Fibroblast of lung (primary cell): ENCODE measurements around the gene PAK1IP1. TPM values are rescaled to one million over a fixed set of nuclear protein-coding genes. Genes with fewer than 3 reads are reported as not detected.
"Not testable (repeated sequence)": the region's sequence is repeated elsewhere in the genome, so short reads cannot be mapped to it uniquely, and the experiment has no call there.

Experiments
- DNase-seq, 2 donors: peaks; one replicate each; pipeline versions ENCODE4 v3.0.0 to v3.0.0-alpha.2; 2010; ENCODE audit warnings: low read depth in 2 of 2
- H2AFZ ChIP-seq: 2 replicates; pipeline ENCODE4 v1.5.1; 2012; ENCODE audit warnings: low read length, control low read depth, inconsistent platforms
- H3K27ac ChIP-seq: 2 replicates; pipeline ENCODE4 v1.5.1; 2011; ENCODE audit warnings: low read length, control low read depth; ENCODE audit not compliant: insufficient read depth
- H3K27me3 ChIP-seq: 2 replicates; pipeline ENCODE4 v1.5.1; 2011; ENCODE audit warnings: mild to moderate bottlenecking, low read length; ENCODE audit not compliant: control insufficient read depth, insufficient read depth
- H3K36me3 ChIP-seq: 2 replicates; pipeline ENCODE4 v1.5.1; 2011; ENCODE audit warnings: low read length; ENCODE audit not compliant: control insufficient read depth, insufficient read depth
- H3K4me1 ChIP-seq: 2 replicates; pipeline ENCODE4 v1.5.1; 2011; ENCODE audit warnings: low read length; ENCODE audit not compliant: control insufficient read depth, insufficient read depth; ENCODE audit errors: extremely low read depth
- H3K4me2 ChIP-seq: 2 replicates; pipeline ENCODE4 v1.5.1; 2011; ENCODE audit warnings: low read length, control low read depth; ENCODE audit not compliant: insufficient read depth; ENCODE audit errors: extremely low read depth
- H3K4me3 ChIP-seq, 4 experiments: fragments of 200-600 bp in 1 of 4; sonication (generic) in 1 of 4; replicated peaks in 1 of 4; 2 replicates each; pipeline ENCODE4 v1.5.1; 2011 to 2016; ENCODE audit warnings: low read length in 4 of 4, low read depth in 3 of 4, mild to moderate bottlenecking in 3 of 4, control low read depth in 2 of 4, inconsistent platforms in 1 of 4, mixed read lengths in 1 of 4; ENCODE audit not compliant: insufficient read depth in 1 of 4; ENCODE audit errors: control extremely low read depth in 1 of 4
- H3K79me2 ChIP-seq: 2 replicates; pipeline ENCODE4 v1.5.1; 2012; ENCODE audit warnings: mild to moderate bottlenecking, low read length, inconsistent platforms; ENCODE audit not compliant: control insufficient read depth, insufficient read depth
- H3K9ac ChIP-seq: 2 replicates; pipeline ENCODE4 v1.5.1; 2011; ENCODE audit warnings: mild to moderate bottlenecking, low read length, control low read depth; ENCODE audit not compliant: insufficient read depth
- H3K9me3 ChIP-seq: 2 replicates; pipeline ENCODE4 v1.5.1; 2012; ENCODE audit warnings: low read depth, low read length; ENCODE audit not compliant: control insufficient read depth, insufficient read depth
- H4K20me1 ChIP-seq: 2 replicates; pipeline ENCODE4 v1.5.1; 2011; ENCODE audit warnings: low read length; ENCODE audit not compliant: control insufficient read depth, insufficient read depth; ENCODE audit errors: extremely low read depth
- EZH2 ChIP-seq: IDR thresholded peaks from 2 replicates; pipeline ENCODE4 v1.5.1; 2012; ENCODE audit warnings: low read length, control low read depth, mild to moderate bottlenecking; ENCODE audit errors: missing control alignments
- polyA plus RNA-seq, 2 donors: library from polyadenylated mRNA; depleted of rRNA in 1 of 2; stranded (reverse) in 1 of 2; unstranded in 1 of 2; fragments of >200 nt; gene quantifications; 2 replicates each; pipeline ENCODE4 v1.2.1, GENCODE V29; 2011 to 2012; ENCODE audit warnings: missing spikeins in 1 of 2
- total RNA-seq: library from RNA; depleted of rRNA; stranded (reverse); fragments of >200 nt; gene quantifications from 2 replicates; pipeline ENCODE4 v1.2.1, GENCODE V29; 2014
- TF ChIP-seq, protein P1 (sequence below), 2 donors: IDR thresholded peaks in 1 of 2; conservative IDR thresholded peaks in 1 of 2; 1 replicate in 1 of 2; 2 replicates in 1 of 2; pipeline ENCODE4 v1.5.1; 2011 to 2012; ENCODE audit warnings: low read length in 2 of 2, control low read depth in 1 of 2, inconsistent platforms in 1 of 2, low read depth in 1 of 2, mild to moderate bottlenecking in 1 of 2

PAK1IP1 gene
- total and polyA plus RNA-seq, 2 donors (not counting 1 experiment from before 2014, with no cell fraction given) = 16.3 to 27.3 TPM

DNA sequence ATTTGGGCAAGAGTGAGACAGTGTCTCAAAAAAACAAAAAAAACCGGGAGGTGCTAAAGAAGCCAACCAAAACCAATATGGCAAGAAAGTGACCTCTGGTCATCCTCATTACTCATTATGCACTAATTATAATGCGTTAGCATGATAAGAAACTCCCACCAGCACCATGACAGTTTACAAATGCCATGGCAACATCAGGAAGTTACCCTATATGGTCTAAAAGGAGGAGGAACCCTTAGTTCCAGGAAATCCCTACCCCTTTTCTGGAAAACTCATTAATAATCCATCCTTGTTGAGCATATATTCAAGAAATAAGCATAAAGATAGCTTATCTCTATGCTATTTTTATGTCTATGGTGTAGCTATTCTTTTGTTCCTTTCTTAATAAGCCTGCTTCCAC is 32.0 kb upstream of the PAK1IP1 start:
- Histone ChIP-seq H3K9ac (no peak overlapping the region), H3K79me2 (no peaks in the 10 kb centered on the region), H2AFZ (no peak overlapping the region), H4K20me1 (no peaks in the 10 kb centered on the region), H3K4me1 (no peaks in the 10 kb centered on the region), H3K27me3 (no peaks in the 10 kb centered on the region), H3K9me3 (no peaks in the 10 kb centered on the region), H3K36me3 (no peaks in the 10 kb centered on the region), H3K4me3 (no peak overlapping the region), H3K27ac (no peak overlapping the region), H3K4me2 (no peak overlapping the region)
- no peak for DNase-seq
- no peak for TF ChIP-seq EZH2
- TF ChIP-seq, protein P1, sequence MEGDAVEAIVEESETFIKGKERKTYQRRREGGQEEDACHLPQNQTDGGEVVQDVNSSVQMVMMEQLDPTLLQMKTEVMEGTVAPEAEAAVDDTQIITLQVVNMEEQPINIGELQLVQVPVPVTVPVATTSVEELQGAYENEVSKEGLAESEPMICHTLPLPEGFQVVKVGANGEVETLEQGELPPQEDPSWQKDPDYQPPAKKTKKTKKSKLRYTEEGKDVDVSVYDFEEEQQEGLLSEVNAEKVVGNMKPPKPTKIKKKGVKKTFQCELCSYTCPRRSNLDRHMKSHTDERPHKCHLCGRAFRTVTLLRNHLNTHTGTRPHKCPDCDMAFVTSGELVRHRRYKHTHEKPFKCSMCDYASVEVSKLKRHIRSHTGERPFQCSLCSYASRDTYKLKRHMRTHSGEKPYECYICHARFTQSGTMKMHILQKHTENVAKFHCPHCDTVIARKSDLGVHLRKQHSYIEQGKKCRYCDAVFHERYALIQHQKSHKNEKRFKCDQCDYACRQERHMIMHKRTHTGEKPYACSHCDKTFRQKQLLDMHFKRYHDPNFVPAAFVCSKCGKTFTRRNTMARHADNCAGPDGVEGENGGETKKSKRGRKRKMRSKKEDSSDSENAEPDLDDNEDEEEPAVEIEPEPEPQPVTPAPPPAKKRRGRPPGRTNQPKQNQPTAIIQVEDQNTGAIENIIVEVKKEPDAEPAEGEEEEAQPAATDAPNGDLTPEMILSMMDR (conservative IDR thresholded peaks at IDR 0.05 in 1 of 2, IDR thresholded peaks at IDR 0.05 in 1 of 2; ENCODE audit: low read depth in 1 of 2, low read length in 2 of 2) = no peak

DNA sequence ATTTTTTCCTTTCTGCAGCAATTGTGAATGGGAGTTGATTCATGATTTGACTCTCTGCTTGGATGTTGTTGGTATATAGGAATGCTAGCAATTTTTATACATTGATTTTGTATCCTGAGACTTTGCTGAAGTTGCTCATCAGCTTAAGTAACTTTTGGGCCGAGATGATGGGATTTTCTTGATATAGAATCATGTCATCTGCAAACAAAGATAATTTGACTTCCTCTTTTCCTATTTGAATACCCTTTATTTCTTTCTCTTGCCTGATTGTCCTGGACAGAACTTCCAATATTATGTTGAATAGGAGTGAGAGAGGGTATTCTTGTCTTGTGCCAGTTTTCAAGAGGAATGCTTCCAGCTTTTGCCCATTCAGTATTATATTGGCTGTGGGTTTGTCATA is 29.2 kb upstream of the PAK1IP1 start:
- H4K20me1 ChIP-seq, H3K9me3 ChIP-seq, H3K4me1 ChIP-seq, H3K79me2 ChIP-seq, H3K27me3 ChIP-seq, DNase-seq, H3K9ac ChIP-seq, H3K4me3 ChIP-seq, H3K4me2 ChIP-seq, H3K36me3 ChIP-seq, H3K27ac ChIP-seq, H2AFZ ChIP-seq: not testable (repeated sequence)

DNA sequence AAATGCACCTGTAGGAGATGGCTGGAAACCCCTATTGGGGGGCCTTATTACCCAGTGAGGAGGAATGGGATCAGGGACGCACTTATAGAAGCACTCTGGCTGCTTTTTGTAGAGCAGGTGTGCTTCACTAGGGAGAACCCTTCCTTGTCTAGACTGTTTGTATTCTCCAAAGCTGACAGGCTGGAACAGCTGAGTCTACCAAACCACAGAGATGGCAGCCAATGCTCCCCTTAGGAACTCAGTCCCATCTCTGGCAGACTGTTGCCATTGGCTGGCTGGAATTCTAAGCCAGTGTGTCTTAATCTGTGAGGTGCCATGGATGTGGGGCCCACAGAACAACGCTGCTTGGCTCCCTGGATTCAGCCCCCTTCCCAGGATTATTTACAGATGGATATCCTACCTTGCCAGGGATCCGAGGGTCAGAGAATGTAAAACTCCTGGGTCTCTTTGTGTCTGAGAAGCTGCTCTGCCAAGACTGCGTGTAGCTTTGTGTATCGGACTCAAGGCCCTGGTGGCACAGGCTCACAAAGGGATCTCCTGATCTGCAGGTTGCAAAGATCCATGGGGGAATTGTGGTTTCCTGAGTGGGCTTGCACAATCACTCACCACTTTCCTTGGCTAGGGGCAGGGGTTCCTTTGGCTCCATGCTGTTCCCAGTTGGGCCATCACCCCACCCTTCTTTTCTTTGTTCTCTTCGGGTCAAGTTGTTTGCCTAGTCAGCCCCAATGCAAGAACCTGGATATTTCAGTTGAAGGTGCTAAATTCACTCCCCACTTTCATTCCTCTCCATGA is 26.4 kb upstream of the PAK1IP1 start:
- Histone ChIP-seq H4K20me1 (no peaks in the 10 kb centered on the region), H3K9ac (no peak overlapping the region), H3K4me2 (no peak overlapping the region), H3K4me1 (no peaks in the 10 kb centered on the region), H2AFZ (no peak overlapping the region), H3K79me2 (no peaks in the 10 kb centered on the region), H3K36me3 (no peaks in the 10 kb centered on the region), H3K27me3 (no peaks in the 10 kb centered on the region), H3K9me3 (no peaks in the 10 kb centered on the region), H3K27ac (no peak overlapping the region), H3K4me3 (no peak overlapping the region)
- TF ChIP-seq, protein P1 (conservative IDR thresholded peaks at IDR 0.05 in 1 of 2, IDR thresholded peaks at IDR 0.05 in 1 of 2; ENCODE audit: low read depth in 1 of 2, low read length in 2 of 2) = no peak
- no peak for TF ChIP-seq EZH2
- DNase-seq = no peak
